GM19372 (cell line): ENCODE data around the gene C1orf35.

ENCODE experiments used
- ATAC-seq: cut with Tn5 transposase; IDR thresholded peaks from one replicate; pipeline ENCODE4 v1.9.1; 2021; ENCODE audit warnings: mild to moderate bottlenecking, low read depth, moderate library complexity; ENCODE audit not compliant: unreplicated experiment

The C1orf35 gene

DNA sequence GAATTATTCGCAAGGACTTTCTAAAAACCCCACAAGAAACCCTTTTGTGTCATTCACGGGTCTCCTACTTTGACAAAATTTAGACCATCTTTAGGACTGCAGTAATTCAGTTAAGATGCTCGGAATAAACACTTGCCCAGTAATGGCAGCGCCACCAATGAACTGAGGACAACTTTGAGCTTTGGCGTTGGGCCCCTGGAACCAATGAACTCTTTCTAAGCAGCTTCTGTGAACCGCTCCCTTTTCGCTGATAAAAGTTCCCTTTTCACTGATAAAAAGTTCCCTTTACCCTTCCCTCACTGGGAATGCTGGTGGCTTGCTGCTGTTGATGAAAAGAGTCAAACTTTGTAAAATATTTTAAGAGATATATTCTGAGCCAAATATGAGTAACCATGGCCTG lies 7.4 kb upstream of the C1orf35 start:
- ATAC-seq = no peak

DNA sequence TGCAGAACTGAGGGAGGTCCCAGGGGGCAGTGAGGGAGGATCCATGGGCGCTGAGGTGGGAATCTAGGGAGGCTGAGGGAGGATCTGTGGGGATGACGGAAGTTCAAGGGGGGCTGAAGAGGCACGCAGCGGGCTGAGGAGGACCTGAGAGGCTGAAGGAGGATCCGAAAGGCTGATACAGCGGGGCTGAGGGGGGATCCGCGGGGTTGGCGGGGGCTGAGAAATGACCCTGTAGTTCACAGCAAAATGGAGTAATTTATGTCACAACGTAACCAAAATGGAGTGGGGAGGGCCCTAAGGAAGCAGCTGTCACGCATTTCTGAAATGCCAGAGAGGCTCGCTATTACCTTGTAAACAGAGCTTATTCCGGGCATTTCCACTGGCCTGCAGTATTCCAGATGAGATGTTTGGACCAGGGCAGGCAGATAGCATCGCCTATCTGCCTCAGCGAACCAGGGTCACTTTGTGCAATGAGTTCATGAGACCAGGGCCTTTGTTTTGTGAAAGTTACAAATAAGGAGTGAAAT lies 6.9 kb upstream of the C1orf35 start:
- no peak for ATAC-seq

DNA sequence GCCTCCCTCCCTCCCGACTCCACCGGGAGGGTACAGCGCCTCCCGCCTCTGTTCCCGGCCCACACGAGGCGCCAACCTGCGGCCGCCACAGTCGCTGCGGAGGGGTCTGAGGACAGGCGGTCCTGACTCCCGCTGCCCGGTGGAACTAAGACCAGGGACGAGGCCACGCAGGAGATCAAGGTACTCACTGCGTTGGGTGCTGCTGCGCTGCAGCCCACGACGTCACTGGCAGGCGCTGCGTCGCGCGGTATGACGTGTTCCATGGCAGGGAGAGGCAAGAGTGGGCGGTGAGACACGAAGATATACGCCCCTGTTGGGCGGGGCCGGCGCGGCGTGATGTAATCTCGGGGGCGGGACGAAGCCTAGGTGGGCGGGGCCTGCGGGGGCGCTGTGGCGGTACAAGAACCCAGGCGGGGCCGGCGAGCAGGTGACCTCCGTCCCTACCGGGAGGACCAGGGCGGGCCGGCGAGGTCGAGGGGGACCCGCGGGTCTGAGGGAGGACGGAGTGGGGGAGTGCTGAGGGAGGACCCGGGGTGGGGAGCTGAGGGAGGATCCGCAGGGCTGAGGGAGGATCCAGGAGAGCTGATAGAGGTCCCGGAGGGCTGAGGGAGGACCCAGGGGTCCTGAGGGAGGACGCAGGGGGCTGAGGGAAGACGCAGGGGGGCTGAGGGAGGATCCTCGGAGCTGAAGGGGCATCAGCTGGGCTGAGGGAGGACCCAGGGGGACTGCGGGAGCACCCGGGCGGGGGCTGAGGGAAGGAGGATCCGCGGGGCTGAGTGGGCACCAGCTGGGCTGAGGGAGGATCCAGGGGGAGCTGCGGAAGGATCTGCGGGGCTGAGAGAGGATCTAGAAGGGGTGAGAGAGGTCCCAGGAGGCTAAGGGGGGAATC lies 6.2 kb upstream of the C1orf35 start, which contains the start of gene MRPL55:
Gene MRPL55, minus strand, starts transcription at position 227 of the 889 bp plus-strand sequence. CDS start 1,039 bp downstream, outside the sequence.
- peak; percentile 83 for ATAC-seq

DNA sequence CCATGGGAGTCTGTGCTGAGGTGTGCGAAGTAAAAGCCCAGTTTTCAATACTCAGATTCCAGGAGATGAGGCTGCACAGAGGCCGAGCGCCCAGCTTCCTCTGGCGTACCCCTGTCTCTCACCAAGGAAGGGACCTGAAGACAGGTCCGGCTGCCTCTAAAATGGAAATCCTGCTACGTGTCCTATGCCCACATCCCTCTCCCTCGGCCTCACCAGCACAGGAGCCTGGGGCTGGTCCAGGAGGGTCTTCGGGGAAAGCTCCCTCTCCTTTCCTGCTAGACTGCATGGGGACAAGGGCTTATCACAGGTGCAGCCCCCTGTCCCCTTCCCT lies 5.6 kb upstream of the C1orf35 start:
- no peak for ATAC-seq

DNA sequence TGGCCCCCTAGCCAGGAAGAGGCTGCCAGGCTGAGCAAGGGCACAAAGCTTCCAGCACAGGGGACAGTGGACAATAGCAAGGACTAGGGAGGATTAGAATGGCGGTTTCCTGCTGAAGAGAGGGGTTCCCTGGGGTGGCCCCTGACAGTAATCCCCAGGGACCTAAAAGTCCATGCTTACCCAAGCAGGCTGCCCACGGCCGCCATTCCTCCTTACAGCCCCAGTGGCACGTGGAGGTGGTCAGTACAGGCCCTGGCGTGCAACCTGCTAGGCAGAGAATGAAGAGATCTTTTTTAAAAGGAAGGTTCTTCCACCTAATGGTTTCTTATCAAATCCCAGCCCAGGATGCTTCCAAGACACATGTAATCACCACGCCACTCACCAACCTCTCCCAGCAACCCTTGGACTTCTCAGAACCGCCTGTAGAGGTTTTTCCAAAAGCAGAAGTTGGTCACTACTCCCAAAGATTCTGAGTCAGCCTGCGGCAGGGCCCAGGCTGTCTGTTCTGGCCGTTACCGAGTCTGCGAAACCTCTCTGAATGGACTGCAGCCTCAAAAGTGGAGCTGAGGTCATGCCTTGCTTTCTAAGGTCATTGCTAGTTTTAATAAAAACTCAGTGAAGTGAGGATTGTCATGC lies 5.0 kb upstream of the C1orf35 start:
- ATAC-seq = no peak

DNA sequence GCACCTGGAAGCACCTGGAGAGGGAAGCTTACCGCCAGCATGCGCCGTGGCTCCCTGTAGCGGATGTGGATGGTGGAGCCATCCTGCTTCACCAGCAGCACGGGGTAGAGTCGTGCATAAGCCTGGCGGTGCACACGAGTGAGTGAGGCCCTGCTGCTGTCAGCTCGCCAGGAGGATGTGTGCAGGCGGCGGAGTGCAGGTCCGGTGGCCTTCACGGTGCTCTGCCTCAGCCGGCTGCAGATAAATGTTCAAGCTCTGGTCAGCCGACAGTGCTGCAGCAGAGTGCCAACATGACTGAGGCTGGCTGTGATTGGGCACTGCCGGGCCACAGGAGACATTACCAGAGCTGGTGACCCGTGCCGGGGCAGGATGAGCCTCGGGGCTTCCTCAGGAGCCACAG lies 4.5 kb upstream of the C1orf35 start:
- no peak for ATAC-seq

DNA sequence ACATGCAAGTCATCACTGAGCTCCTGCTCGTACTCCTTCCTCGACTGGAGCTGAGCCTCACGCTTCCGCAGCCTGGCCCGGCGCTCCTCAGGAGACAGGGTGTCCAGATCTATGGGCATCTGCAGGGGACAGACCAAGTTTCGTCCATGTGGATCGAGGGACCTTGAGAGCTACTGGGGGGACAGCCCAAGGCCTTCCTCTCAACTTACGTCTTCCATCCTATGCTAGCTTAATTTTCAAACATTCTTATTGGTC lies 3.6 kb upstream of the C1orf35 start:
- no peak for ATAC-seq

DNA sequence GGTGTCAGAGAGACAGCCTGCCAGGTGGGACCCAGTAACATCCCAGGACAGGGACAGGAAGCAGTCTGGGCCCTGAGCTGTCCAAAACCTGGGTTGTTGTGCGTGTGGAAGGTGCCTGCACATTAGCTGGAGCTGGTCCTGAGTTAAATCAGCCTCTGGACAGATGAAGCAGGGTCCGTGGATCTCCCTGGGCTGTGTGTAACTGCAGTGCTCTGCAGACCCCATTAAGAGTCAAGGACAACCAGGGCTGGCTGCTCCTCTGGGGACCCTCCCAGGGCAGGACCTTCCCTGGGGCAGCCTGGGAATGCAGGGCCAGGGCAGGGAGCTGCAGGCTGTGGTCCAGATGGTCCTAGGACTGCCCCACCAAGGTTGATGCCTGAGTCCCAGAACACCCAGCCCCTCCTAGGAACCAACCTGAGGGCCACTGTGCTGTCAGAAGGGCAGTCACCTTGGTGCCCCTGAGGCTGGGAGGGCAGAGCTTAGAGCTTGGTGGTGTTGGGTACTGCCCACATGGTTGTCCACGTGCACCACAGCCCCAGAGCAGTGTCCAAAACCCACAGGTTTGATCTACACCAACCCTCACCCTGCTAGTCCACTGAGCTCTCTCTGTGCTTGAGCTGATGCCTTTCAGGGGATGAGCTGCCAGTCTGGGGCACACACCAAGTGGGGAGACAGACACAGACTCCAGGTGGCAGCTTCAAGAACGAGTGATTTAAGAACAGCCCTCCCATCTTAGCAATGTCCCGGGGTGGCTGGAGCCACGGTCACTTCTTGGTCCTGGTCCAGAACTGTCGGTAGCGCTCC lies 3.1 kb upstream of the C1orf35 start:
- no peak for ATAC-seq

DNA sequence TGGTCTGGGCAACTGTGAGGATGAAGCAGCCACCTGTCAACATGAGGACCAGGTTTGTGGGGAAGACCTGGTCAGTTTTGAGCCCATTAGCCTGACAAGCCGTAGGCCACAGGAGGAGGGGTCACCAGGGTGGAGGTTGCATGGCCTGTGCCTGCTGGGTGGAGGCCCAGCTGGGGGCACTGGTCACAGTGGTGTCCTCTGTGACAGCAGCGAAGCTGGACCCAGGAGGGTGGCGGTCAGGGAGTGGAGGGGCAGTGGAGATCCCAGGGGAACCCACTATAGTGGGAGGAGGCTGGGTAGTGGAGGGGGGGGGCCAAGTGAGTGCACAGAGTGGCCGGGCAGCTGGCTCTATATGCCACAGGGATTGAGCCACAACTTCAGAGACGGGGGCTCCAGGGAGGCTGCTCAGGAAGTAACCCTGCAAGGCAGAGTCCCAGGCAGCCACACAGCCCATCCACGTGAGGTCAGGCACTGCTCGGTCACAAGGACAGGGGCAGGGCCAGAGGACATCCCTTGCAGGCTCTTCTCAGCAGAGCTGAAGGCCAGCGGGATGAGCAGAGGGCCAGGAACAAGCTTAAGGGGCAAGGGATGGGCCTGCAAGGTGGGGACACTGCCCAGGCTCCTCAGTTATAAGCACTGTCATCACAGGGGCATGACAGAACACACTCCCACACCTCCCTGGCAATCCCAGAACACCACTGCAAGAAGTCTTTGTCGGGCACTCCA lies 2.3 kb upstream of the C1orf35 start:
- ATAC-seq = no peak

DNA sequence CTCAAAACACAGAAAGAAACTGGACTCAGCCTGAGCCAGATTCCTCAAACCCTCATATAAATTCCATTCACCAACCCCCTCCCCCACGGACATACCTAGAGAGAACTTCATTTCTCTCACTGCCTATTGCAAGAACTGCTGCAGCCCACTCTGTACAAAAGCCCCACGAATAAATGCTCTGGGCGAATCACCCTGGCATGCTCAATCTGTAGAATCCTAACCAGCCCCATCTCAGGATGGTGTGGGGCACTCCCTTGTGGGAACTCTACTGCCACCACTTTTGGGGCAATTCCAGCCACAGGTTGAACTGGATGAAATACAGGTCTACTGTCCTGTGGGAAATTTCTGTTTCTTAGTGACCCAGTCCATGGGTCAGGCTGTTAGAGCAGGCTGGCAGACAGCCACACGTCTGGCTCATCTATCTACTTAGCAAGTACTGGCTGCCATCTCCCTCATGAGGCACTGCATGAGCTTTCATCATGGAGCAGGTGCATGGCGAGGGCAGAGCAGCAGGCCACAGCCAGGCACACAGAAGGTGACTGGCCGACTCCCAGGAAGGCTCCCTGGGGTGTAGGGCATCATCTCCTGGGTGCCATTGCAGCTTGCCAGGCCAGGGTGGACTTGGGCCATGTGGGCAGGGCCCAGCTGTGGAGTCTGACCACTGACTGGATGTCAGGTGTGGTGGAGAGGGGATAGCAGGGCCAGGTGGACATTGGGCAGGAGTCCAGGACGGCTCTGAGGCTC lies 1.6 kb upstream of the C1orf35 start:
- ATAC-seq = no peak

DNA sequence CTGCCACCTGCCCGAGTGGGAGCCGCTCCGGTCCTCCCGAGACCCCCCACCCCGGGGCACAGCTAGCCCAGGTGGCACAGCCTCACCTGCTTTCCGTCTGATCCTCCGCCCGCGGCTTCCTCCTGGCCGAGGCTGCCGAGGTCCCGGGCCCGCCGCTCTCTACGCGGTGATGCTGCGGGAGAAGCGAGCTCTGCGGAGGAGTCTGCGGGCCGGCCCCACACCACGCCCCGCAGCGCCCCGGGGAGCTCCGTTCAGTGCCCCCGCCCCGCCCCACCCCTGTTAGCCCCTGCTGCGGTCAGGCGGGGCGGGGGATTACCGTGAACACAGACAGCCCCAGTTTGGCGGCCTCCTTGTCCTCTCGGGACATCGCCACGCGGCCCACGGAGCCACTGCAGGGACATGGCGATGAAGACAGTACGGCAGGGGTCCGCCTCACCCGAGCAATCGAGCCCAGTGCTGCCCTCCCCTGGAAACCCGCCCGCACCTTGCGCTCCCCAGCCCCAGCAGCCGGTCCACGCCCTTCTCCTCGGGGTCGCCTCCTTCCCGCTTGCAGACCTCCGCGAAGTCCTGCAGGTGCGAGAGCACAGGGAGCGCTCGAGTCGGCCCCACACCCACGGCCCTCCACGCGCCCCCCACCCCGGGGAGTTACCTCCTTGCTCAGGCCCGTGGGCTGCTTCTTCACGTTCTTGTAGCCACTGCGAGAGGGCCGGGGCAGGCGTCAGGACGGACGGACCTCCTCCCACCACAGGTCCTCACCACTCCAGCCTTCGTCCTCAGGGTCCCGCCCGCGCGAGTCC lies 933 bp downstream of the C1orf35 start:
- peak; percentile 32 for ATAC-seq

DNA sequence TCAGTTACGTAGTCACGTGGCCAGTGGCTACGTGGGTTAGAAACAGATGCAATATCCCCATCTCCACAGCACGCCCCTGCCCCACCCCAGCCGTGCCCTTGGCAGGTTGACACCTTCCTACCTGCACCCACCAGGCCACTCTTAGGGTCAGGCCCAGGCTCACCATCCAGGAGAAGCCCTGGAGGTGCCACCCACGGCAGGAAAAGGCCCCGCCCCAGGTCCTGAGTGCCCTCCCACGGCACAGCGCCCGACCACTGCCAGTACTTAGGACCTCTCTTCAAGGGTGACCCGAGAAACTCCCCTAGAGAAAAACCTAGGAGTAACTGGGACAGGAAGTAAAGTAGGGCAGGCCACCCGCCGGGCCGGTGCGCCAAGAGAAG lies 1.5 kb downstream of the C1orf35 start:
- ATAC-seq = no peak

DNA sequence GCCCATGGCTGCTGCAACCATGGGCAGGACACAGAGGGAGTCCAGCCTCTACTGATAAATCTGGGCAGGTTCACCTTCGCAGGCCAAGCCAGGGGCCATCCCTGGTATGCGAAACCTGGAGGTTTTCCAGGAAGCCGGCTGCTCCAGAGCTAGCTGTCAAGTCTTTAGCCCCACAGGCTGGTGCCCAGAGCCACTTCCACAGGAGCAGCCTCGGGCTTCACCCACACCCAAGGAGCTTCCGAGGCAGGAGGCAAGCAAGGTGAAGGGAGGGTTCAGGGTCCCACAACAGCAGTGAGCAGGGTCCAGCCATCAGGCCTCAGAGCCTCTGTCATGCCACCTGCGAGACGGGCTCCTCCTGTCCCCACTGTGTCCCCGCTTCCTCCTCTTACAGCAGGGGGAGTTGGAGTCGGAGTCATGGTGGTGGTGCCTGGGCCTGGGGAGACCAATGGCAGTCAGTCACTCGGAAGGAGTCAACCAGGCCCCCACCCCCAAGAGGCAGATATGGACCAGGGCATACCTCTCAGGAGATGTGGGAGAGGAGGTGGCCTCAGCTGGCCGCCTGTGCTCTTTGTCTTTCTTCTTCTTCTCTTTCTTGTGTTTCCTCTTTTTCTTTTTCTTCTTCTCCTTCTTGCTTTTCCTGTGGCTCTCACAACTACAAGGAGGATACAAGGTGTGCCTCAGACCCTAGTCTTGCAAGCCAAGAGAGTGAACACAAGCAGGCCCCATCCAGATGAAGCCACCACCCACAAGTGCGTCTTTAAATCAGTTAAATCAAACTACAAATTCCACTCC lies 2.1 kb downstream of the C1orf35 start:
- no peak for ATAC-seq

DNA sequence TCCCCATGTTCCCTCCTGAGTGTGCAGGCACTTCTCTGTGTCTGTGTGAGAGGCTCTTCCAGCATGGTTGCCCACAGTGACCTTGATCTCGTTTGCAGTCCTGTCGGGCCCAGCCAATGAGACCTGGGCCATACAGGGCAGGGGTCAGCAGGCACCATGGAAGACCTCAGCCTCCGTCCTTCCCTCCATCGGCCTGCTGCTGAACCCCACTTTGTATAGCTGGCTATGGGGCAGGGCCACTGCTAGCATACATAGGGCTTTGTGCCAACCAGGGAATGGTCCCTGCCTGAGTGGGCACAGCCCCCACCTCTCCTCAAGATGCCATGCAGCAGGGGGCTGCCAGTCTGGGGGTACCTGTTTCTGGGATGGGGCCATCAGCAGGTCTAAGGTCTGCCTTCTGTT lies 3.8 kb downstream of the C1orf35 start:
- ATAC-seq = no peak

DNA sequence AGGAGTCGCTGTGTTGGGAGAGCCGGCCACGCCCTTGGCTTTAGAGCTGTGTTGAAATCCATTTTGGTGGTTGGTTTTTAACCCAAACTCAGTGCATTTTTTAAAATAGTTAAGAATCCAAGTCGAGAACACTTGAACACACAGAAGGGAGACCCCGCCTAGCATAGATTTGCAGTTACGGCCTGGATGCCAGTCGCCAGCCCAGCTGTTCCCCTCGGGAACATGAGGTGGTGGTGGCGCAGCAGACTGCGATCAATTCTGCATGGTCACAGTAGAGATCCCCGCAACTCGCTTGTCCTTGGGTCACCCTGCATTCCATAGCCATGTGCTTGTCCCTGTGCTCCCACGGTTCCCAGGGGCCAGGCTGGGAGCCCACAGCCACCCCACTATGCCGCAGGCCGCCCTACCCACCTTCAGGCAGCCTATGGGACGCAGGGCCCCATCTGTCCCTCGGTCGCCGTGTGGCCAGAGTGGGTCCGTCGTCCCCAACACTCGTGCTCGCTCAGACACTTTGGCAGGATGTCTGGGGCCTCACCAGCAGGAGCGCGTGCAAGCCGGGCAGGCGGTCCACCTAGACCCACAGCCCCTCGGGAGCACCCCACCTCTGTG lies 4.7 kb downstream of the C1orf35 start:
- no peak for ATAC-seq

DNA sequence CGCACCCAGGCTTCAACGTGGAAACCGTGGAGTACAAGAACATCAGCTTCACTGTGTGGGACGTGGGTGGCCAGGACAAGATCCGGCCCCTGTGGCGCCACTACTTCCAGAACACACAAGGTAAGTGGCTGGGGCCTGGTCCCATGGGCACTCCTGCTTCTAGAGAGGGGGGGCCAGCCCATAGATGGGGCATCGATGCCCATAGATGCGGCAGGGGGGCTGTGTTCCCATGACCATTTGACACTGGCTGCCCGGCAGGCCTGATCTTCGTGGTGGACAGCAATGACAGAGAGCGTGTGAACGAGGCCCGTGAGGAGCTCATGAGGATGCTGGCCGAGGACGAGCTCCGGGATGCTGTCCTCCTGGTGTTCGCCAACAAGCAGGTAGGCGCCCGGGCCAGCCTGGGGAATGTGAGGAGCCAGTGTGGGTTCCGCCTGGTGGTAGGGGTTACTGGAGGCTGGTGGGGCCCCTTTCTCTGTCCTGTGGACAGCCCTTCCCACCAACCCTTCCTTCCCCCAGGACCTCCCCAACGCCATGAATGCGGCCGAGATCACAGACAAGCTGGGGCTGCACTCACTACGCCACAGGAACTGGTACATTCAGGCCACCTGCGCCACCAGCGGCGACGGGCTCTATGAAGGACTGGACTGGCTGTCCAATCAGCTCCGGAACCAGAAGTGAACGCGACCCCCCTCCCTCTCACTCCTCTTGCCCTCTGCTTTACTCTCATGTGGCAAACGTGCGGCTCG lies 5.6 kb downstream of the C1orf35 start:
- ATAC-seq = no peak
